DOHH2 (cell line): ENCODE measurements around the gene QKI.

Experiments
- H3F3A ChIP-seq: fragments of 200-600 bp; sonication (generic), shearing (Covaris generic); 2 replicates; pipeline ENCODE4 v1.6.0; 2016; ENCODE audit warnings: antibody characterized with exemption, mild to moderate bottlenecking; ENCODE audit not compliant: control insufficient read depth, insufficient read depth
- H3K27ac ChIP-seq: fragments of 200-600 bp; sonication (generic); 2 replicates; pipeline ENCODE4 v1.5.1; 2014; ENCODE audit warnings: low read depth, mild to moderate bottlenecking, low read length, moderate library complexity
- H3K27me3 ChIP-seq: fragments of 200-600 bp; sonication (generic); 2 replicates; pipeline ENCODE4 v1.6.1; 2014; ENCODE audit warnings: mild to moderate bottlenecking, low read length, mixed read lengths; ENCODE audit not compliant: control insufficient read depth
- H3K36me3 ChIP-seq: fragments of 200-600 bp; sonication (generic); 2 replicates; pipeline ENCODE4 v1.6.1; 2014; ENCODE audit warnings: mild to moderate bottlenecking, low read length, moderate library complexity, mixed read lengths; ENCODE audit not compliant: control insufficient read depth
- H3K4me1 ChIP-seq: fragments of 200-600 bp; sonication (generic); 2 replicates; pipeline ENCODE4 v1.6.1; 2014; ENCODE audit warnings: mild to moderate bottlenecking, low read length, mixed read lengths; ENCODE audit not compliant: control insufficient read depth
- H3K4me2 ChIP-seq: fragments of 200-600 bp; sonication (generic); 2 replicates; pipeline ENCODE4 v1.6.0; 2014; ENCODE audit warnings: mild to moderate bottlenecking, low read length, moderate library complexity
- H3K4me3 ChIP-seq: fragments of 200-600 bp; sonication (generic); 2 replicates; pipeline ENCODE4 v1.5.1; 2014; ENCODE audit warnings: mild to moderate bottlenecking, low read length, mixed read lengths
- H3K79me2 ChIP-seq: fragments of 200-600 bp; sonication (generic); 2 replicates; pipeline ENCODE4 v1.6.1; 2014; ENCODE audit warnings: mild to moderate bottlenecking, low read length, mixed read lengths; ENCODE audit not compliant: control insufficient read depth
- H3K9me2 ChIP-seq: fragments of 200-600 bp; sonication (generic); replicated peaks from 2 replicates; pipeline ENCODE4 v1.6.1; 2014; ENCODE audit warnings: mild to moderate bottlenecking, low read length, mixed read lengths; ENCODE audit not compliant: control insufficient read depth
- H3K9me3 ChIP-seq: fragments of 200-600 bp; sonication (generic); 2 replicates; pipeline ENCODE4 v1.6.1; 2014; ENCODE audit warnings: antibody characterized with exemption, low read length, mixed read lengths; ENCODE audit not compliant: control insufficient read depth, insufficient read depth
- H4K20me1 ChIP-seq: fragments of 200-600 bp; sonication (generic); 2 replicates; pipeline ENCODE4 v1.6.0; 2014; ENCODE audit warnings: low read depth, mild to moderate bottlenecking, antibody characterized with exemption, low read length, moderate library complexity; ENCODE audit not compliant: control insufficient read depth, insufficient read depth
- EZH2phosphoT487 ChIP-seq: fragments of 200-600 bp; sonication (generic); IDR thresholded peaks from 2 replicates; pipeline ENCODE4 v1.6.1; 2017; ENCODE audit warnings: borderline replicate concordance, mild to moderate bottlenecking, antibody characterized with exemption, low read length, moderate library complexity, mixed read lengths
- TF ChIP-seq, protein P1 (sequence below): fragments of 200-600 bp; sonication (generic); IDR thresholded peaks from one replicate; pipeline ENCODE4 v1.5.1; 2014; ENCODE audit warnings: antibody characterized with exemption, mild to moderate bottlenecking, low read depth, low read length; ENCODE audit not compliant: poor library complexity, severe bottlenecking

Gene QKI

DNA sequence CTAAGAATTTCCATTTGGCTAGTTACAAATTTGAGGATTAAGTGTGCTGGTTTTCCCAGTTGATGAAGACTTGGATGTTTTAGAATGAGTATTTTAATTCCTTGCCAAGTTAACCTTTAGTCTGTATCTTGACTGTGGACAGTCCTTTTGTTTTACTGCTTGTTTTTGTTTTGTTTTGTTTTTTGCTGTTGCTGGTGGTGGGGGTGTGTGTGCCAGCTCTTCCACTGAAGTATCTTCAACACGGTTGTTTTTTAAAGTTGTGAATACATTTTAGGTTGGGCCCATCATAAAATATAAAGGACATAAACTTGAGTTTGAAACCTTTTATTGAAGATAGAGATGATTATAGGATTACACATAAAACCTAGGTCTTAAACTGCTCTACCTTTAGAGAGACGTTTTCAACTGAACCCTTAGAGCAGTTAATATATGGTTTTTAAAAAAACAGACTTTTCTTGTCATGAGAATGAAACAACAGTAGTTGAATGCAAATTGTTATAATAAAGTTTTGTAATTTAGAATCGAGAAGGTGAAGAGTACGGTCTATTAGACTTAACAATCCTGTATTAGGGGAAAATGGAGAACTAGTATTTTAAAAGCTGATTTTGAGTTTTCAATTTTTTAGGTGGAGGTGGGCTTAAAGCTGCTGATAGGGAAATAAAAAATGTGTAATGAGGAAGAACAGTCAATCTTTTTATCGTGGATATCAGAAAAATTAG lies 4.0 kb downstream of the QKI start:
- no peak overlapping the region for H3K4me3 ChIP-seq
- H4K20me1 ChIP-seq = peaks cover 47% of the 10 kb centered on the region
- peak overlapping the region; percentile 32 for H3K4me2 ChIP-seq
- H3K36me3 ChIP-seq = no peaks in the 10 kb centered on the region
- H3K4me1 ChIP-seq = peaks cover 35% of the 10 kb centered on the region
- no peaks in the 10 kb centered on the region for H3K9me2 ChIP-seq
- no peaks in the 10 kb centered on the region for H3K9me3 ChIP-seq
- peaks cover 6% of the 10 kb centered on the region for H3F3A ChIP-seq
- peaks cover 85% of the 10 kb centered on the region for H3K79me2 ChIP-seq
- H3K27ac ChIP-seq = no peak overlapping the region
- no peak for TF ChIP-seq EZH2phosphoT487
- TF ChIP-seq, protein P1, sequence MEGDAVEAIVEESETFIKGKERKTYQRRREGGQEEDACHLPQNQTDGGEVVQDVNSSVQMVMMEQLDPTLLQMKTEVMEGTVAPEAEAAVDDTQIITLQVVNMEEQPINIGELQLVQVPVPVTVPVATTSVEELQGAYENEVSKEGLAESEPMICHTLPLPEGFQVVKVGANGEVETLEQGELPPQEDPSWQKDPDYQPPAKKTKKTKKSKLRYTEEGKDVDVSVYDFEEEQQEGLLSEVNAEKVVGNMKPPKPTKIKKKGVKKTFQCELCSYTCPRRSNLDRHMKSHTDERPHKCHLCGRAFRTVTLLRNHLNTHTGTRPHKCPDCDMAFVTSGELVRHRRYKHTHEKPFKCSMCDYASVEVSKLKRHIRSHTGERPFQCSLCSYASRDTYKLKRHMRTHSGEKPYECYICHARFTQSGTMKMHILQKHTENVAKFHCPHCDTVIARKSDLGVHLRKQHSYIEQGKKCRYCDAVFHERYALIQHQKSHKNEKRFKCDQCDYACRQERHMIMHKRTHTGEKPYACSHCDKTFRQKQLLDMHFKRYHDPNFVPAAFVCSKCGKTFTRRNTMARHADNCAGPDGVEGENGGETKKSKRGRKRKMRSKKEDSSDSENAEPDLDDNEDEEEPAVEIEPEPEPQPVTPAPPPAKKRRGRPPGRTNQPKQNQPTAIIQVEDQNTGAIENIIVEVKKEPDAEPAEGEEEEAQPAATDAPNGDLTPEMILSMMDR = no peak
- H3K27me3 ChIP-seq = no peaks in the 10 kb centered on the region

DNA sequence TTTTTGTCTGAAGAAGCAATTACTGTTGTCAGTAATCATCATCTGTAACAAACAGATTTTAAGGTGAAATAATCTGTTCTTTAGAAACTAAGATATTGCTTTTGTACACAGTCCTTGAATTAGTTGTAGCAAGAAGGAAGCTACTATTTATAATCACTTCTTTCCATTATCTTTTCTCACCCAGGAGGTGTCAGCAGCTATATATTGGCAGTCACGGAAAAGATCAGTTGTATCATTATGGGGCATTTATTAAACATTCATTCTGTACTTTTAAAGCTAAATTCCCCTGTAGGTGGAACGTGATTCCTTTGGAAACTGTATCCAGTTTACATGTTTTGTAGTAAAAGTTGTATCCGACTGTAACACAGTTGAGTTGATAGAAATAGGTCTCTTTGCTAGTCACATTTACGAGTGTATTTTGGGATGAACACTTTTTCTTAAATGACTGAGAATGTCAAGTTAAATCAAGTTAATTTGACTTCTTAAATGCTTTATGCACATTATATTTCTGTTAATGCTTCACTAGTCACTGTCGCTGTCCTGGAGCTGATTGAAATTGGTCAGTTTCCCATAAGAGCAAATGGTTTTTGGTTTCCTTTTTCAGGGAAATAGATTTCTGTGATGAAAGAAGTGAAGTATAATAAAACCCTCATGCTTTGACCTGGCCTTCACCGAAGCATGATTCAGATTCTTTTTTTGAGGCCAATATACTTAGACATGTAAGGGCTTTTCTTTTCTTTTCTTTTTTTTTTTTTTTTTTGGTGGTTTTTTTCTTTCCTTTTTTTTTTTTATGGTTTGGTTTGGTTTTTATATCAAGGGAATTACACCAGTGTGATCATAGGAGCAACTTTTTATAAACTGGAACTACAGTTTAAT lies 5.1 kb downstream of the QKI start:
- peaks cover 53% of the 10 kb centered on the region for H4K20me1 ChIP-seq

GRCh38 chr6:163420289-163420614 lies 5.7 kb downstream of the QKI start:
- H4K20me1 ChIP-seq = peaks cover 53% of the 10 kb centered on the region
- no peak for TF ChIP-seq EZH2phosphoT487
- H3K9me3 ChIP-seq = no peaks in the 10 kb centered on the region
- no peak overlapping the region for H3K4me3 ChIP-seq
- H3K4me2 ChIP-seq = no peak overlapping the region
- H3K79me2 ChIP-seq = peaks cover 100% of the 10 kb centered on the region
- peaks cover 35% of the 10 kb centered on the region for H3K4me1 ChIP-seq
- H3F3A ChIP-seq = peaks cover 4% of the 10 kb centered on the region
- no peaks in the 10 kb centered on the region for H3K36me3 ChIP-seq
- H3K9me2 ChIP-seq = no peaks in the 10 kb centered on the region
- no peak overlapping the region for H3K27ac ChIP-seq
- no peaks in the 10 kb centered on the region for H3K27me3 ChIP-seq

More for the DNA sequence above, 5.1 kb downstream of the QKI start:
- TF ChIP-seq EZH2phosphoT487 = no peak
- TF ChIP-seq, protein P1 = no peak
- no peaks in the 10 kb centered on the region for H3K27me3 ChIP-seq
- no peak overlapping the region for H3K4me3 ChIP-seq
- 0 out of 2 replicates have a peak overlapping the region, but pooled peaks have one; percentile 12 for H3K4me2 ChIP-seq
- no peaks in the 10 kb centered on the region for H3K9me2 ChIP-seq
- H3K27ac ChIP-seq = no peak overlapping the region
- H3K9me3 ChIP-seq = no peaks in the 10 kb centered on the region
- H3K4me1 ChIP-seq = peaks cover 35% of the 10 kb centered on the region
- H3K36me3 ChIP-seq = no peaks in the 10 kb centered on the region
- peaks cover 97% of the 10 kb centered on the region for H3K79me2 ChIP-seq
- peaks cover 4% of the 10 kb centered on the region for H3F3A ChIP-seq

GRCh38 chr6:163422550-163422949 lies 8.0 kb downstream of the QKI start:
- no peaks in the 10 kb centered on the region for H3F3A ChIP-seq
- H3K36me3 ChIP-seq = no peaks in the 10 kb centered on the region
- no peaks in the 10 kb centered on the region for H3K27me3 ChIP-seq
- no peak overlapping the region for H3K4me3 ChIP-seq
- no peaks in the 10 kb centered on the region for H3K9me2 ChIP-seq
- no peaks in the 10 kb centered on the region for H3K9me3 ChIP-seq
- no peak for TF ChIP-seq EZH2phosphoT487
- TF ChIP-seq, protein P1 = no peak
- H4K20me1 ChIP-seq = peaks cover 45% of the 10 kb centered on the region
- no peak overlapping the region for H3K27ac ChIP-seq
- peaks cover 99% of the 10 kb centered on the region for H3K79me2 ChIP-seq
- H3K4me1 ChIP-seq = peaks cover 28% of the 10 kb centered on the region
- no peak overlapping the region for H3K4me2 ChIP-seq
